Measurements from ENCODE around the gene MTHFD1L. TPM values are rescaled to one million over a fixed set of nuclear protein-coding genes. Genes with fewer than 3 reads are reported as not detected.

Gene MTHFD1L
- total RNA-seq, 1 donor from 2014 or later, result 10.4 TPM

DNA sequence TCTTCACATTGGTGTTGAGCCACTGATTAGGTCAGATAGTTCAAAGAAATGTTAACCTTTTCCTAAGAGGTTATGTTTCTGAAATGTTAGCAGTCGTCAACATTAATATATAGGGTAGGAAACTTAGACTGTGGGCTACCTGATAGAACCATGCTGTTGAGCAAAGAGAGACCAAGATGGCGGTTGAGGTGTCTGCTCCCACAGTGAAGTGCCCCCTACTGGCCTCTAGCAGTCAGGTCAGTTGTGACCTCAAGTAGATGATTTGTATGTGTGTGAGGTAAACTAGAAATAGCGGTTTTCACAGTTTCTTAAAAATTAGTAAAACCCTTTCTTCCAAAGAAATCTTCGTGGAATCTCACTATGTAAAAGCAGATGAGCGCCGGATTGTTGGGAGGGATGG lies 40.3 kb downstream of the MTHFD1L start:
- H3K27me3 ChIP-seq, result no peaks in the 10 kb centered on the region
- intact Hi-C loops (cut with DNase I), result no loop called here
- TF ChIP-seq, protein P1, sequence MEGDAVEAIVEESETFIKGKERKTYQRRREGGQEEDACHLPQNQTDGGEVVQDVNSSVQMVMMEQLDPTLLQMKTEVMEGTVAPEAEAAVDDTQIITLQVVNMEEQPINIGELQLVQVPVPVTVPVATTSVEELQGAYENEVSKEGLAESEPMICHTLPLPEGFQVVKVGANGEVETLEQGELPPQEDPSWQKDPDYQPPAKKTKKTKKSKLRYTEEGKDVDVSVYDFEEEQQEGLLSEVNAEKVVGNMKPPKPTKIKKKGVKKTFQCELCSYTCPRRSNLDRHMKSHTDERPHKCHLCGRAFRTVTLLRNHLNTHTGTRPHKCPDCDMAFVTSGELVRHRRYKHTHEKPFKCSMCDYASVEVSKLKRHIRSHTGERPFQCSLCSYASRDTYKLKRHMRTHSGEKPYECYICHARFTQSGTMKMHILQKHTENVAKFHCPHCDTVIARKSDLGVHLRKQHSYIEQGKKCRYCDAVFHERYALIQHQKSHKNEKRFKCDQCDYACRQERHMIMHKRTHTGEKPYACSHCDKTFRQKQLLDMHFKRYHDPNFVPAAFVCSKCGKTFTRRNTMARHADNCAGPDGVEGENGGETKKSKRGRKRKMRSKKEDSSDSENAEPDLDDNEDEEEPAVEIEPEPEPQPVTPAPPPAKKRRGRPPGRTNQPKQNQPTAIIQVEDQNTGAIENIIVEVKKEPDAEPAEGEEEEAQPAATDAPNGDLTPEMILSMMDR (IDR thresholded peaks at IDR 0.05), result peak in 1 of 3 experiments; percentile 9
- H3K36me3 ChIP-seq, result peaks cover 0 to 11% of the 10 kb centered on the region in 2 donors
- DNase-seq (ENCODE audit: low spot score in 2 of 2), result no peak
- H3K9me3 ChIP-seq, result no peaks in the 10 kb centered on the region
- H3K27ac ChIP-seq, result no peak overlapping the region
- no peak overlapping the region for H3K4me3 ChIP-seq
- peaks cover 5 to 6% of the 10 kb centered on the region in 2 donors for H3K4me1 ChIP-seq

DNA sequence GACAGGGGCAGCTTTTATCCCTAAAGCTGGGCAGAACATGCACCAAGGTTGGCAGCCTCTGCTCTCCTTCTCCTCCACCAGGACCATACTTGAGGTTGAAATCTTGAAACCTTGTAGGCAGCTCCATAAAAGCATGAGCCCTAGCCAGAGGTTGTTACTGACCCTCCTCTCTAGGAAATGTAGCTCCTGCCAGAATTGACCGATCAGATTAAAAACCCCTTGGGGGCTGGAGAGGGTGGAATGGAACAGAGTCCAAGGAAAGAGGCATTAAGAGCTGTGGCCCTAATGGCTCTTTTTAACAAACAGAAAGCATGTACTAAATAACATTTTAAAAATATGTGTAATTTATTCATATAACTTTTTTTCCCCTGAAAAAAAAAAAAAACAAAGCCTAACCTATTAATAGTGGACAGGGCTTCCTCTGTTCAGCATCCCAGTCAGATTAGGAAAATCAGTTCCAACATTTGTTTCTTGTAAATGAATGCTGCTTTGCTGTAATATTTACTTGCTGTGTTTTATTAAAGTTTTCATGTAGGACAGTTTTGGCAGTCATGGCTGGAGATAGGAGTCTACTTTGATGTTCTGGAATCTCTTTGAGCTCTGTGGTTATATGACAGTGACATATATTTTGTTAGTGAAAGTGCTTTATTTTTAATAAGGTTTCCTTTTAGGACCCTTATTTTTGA lies 41.3 kb downstream of the MTHFD1L start:
- Histone ChIP-seq H3K4me1 (peaks cover 5 to 6% of the 10 kb centered on the region in 2 donors), H3K4me3 (no peak overlapping the region), H3K27me3 (no peaks in the 10 kb centered on the region), H3K36me3 (peaks cover 4 to 20% of the 10 kb centered on the region in 2 donors), H3K27ac (peak overlapping the region; percentile 26 to 44), H3K9me3 (no peaks in the 10 kb centered on the region)
- TF ChIP-seq, protein P1 (IDR thresholded peaks at IDR 0.05), result no peak
- DNase-seq (ENCODE audit: low spot score in 2 of 2), result no peak
- intact Hi-C loops (cut with DNase I), result no loop called here

DNA sequence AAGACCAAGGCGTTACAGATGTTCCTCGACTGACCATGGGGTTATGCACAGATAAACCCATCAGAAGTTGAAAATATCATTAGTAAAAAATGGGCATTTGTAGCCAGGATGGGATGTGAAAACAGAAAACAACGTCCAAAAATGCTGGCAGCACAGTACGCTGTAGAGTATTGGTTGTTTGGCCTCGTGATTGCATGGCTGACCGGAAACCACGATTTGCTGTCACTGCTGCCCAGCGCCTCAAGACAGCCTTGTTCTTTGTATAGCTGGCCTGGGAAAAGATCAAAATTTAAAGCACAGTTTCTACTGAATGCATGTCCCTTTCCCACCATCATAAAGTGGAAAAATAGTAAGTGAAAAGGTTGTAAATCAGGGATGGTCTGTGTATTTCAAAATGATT lies 41.9 kb downstream of the MTHFD1L start:
- H3K4me3 ChIP-seq, result no peak overlapping the region
- peaks cover 5 to 6% of the 10 kb centered on the region in 2 donors for H3K4me1 ChIP-seq
- intact Hi-C loops (cut with DNase I), result no loop called here
- TF ChIP-seq, protein P1 (IDR thresholded peaks at IDR 0.05), result no peak
- H3K36me3 ChIP-seq, result peaks cover 8 to 26% of the 10 kb centered on the region in 2 donors
- no peaks in the 10 kb centered on the region for H3K27me3 ChIP-seq
- H3K27ac ChIP-seq, result peak overlapping the region in 1 of 2 donors; percentile 26
- no peak for DNase-seq (ENCODE audit: low spot score in 2 of 2)
- no peaks in the 10 kb centered on the region for H3K9me3 ChIP-seq

GRCh38 chr6:150908901-150909300 lies 43.4 kb downstream of the MTHFD1L start:
- H3K4me3 ChIP-seq, result no peak overlapping the region
- intact Hi-C loops (cut with DNase I), result no loop called here
- H3K27ac ChIP-seq, result peak overlapping the region; percentile 2 to 29
- no peaks in the 10 kb centered on the region for H3K9me3 ChIP-seq
- TF ChIP-seq, protein P1 (IDR thresholded peaks at IDR 0.05), result no peak
- H3K36me3 ChIP-seq, result peaks cover 10 to 32% of the 10 kb centered on the region in 2 donors
- DNase-seq (ENCODE audit: low spot score in 2 of 2), result no peak
- H3K4me1 ChIP-seq, result peaks cover 5 to 6% of the 10 kb centered on the region in 2 donors
- no peaks in the 10 kb centered on the region for H3K27me3 ChIP-seq

- H3K36me3 ChIP-seq, result peaks cover 10 to 30% of the 10 kb centered on the region in 2 donors
- peaks cover 5 to 8% of the 10 kb centered on the region in 2 donors for H3K4me1 ChIP-seq
- no peak overlapping the region for H3K27ac ChIP-seq
- no peaks in the 10 kb centered on the region for H3K27me3 ChIP-seq
- DNase-seq (ENCODE audit: low spot score in 2 of 2), result no peak
- intact Hi-C loops (cut with DNase I), result no loop called here
- H3K4me3 ChIP-seq, result no peak overlapping the region
- no peaks in the 10 kb centered on the region for H3K9me3 ChIP-seq
- TF ChIP-seq, protein P1 (IDR thresholded peaks at IDR 0.05), result no peak
Measured at GRCh38 chr6:150910561-150910960, 45.1 kb downstream of the MTHFD1L start.
